ENCODE measurements around the gene TEX13A.
"Not testable (repeated sequence)": the region's sequence is repeated elsewhere in the genome, so short reads cannot be mapped to it uniquely, and the experiment has no call there.

The TEX13A gene

GRCh38 chrX:105220636-105221035 is at the start of gene TEX13A:
Gene TEX13A, minus strand, starts transcription at chrX:105220694. Its CDS starts 297 bp downstream, at chrX:105220397.
- Histone ChIP-seq H3K36me3 (ENCODE audit: insufficient read depth, low read length) (no peaks in the 10 kb centered on the region), H3K9me3 (ENCODE audit: low read length) (no peaks in the 10 kb centered on the region), H3K27me3 (ENCODE audit: control insufficient read depth in 1 of 2, insufficient read depth in 2 of 2, low read length in 2 of 2) (no peaks in the 10 kb centered on the region), H3K27ac (ENCODE audit: low read depth, low read length) (no peak within 1 kb of the TSS), H3K4me3 (ENCODE audit: low read depth in 1 of 2, low read length in 2 of 2) (no peak within 1 kb of the TSS), H3K9ac (ENCODE audit: low read length) (no peak within 1 kb of the TSS), H3K4me1 (ENCODE audit: insufficient read depth, low read length) (no peaks in the 10 kb centered on the region)

- Histone ChIP-seq H3K36me3 (ENCODE audit: insufficient read depth, low read length) (no peaks in the 10 kb centered on the region), H3K4me3 (ENCODE audit: low read depth in 1 of 2, low read length in 2 of 2) (no peak overlapping the region), H3K9me3 (ENCODE audit: low read length) (no peaks in the 10 kb centered on the region), H3K27me3 (ENCODE audit: control insufficient read depth in 1 of 2, insufficient read depth in 2 of 2, low read length in 2 of 2) (no peaks in the 10 kb centered on the region), H3K9ac (ENCODE audit: low read length) (no peak overlapping the region), H3K27ac (ENCODE audit: low read depth, low read length) (no peak overlapping the region), H3K4me1 (ENCODE audit: insufficient read depth, low read length) (no peaks in the 10 kb centered on the region)
Measured at GRCh38 chrX:105269386-105269785, 48.9 kb upstream of the TEX13A start.

GRCh38 chrX:105267167-105267566 is 46.7 kb upstream of the TEX13A start:
- H3K27ac ChIP-seq (ENCODE audit: low read depth, low read length): no peak overlapping the region
- H3K27me3 ChIP-seq (ENCODE audit: control insufficient read depth in 1 of 2, insufficient read depth in 2 of 2, low read length in 2 of 2): no peaks in the 10 kb centered on the region
- H3K36me3 ChIP-seq (ENCODE audit: insufficient read depth, low read length): no peaks in the 10 kb centered on the region
- H3K9me3 ChIP-seq (ENCODE audit: low read length): no peaks in the 10 kb centered on the region
- no peaks in the 10 kb centered on the region for H3K4me1 ChIP-seq (ENCODE audit: insufficient read depth, low read length)
- no peak overlapping the region for H3K9ac ChIP-seq (ENCODE audit: low read length)
- no peak overlapping the region for H3K4me3 ChIP-seq (ENCODE audit: low read depth in 1 of 2, low read length in 2 of 2)

- H3K9me3 ChIP-seq (ENCODE audit: low read length): no peaks in the 10 kb centered on the region
- H3K36me3 ChIP-seq (ENCODE audit: insufficient read depth, low read length): no peaks in the 10 kb centered on the region
Measured at GRCh38 chrX:105266456-105266855, 46.0 kb upstream of the TEX13A start.

GRCh38 chrX:105265093-105265492 is 44.6 kb upstream of the TEX13A start:
- no peak overlapping the region for H3K27ac ChIP-seq (ENCODE audit: low read depth, low read length)
- H3K4me1 ChIP-seq (ENCODE audit: insufficient read depth, low read length): no peaks in the 10 kb centered on the region
- H3K9ac ChIP-seq (ENCODE audit: low read length): no peak overlapping the region
- no peaks in the 10 kb centered on the region for H3K9me3 ChIP-seq (ENCODE audit: low read length)
- H3K36me3 ChIP-seq (ENCODE audit: insufficient read depth, low read length): no peaks in the 10 kb centered on the region
- no peak overlapping the region for H3K4me3 ChIP-seq (ENCODE audit: low read depth in 1 of 2, low read length in 2 of 2)
- H3K27me3 ChIP-seq (ENCODE audit: control insufficient read depth in 1 of 2, insufficient read depth in 2 of 2, low read length in 2 of 2): no peaks in the 10 kb centered on the region

More at GRCh38 chrX:105266456-105266855, 46.0 kb upstream of the TEX13A start:
- H3K4me3 ChIP-seq (ENCODE audit: low read depth in 1 of 2, low read length in 2 of 2): no peak overlapping the region
- no peaks in the 10 kb centered on the region for H3K4me1 ChIP-seq (ENCODE audit: insufficient read depth, low read length)
- no peak overlapping the region for H3K9ac ChIP-seq (ENCODE audit: low read length)
- H3K27me3 ChIP-seq (ENCODE audit: control insufficient read depth in 1 of 2, insufficient read depth in 2 of 2, low read length in 2 of 2): no peaks in the 10 kb centered on the region
- no peak overlapping the region for H3K27ac ChIP-seq (ENCODE audit: low read depth, low read length)

- Histone ChIP-seq H3K36me3 (ENCODE audit: insufficient read depth, low read length) (no peaks in the 10 kb centered on the region), H3K9me3 (ENCODE audit: low read length) (no peaks in the 10 kb centered on the region), H3K4me1 (ENCODE audit: insufficient read depth, low read length) (no peaks in the 10 kb centered on the region), H3K27me3 (ENCODE audit: control insufficient read depth in 1 of 2, insufficient read depth in 2 of 2, low read length in 2 of 2) (no peaks in the 10 kb centered on the region), H3K27ac (ENCODE audit: low read depth, low read length) (no peak overlapping the region), H3K4me3 (ENCODE audit: low read depth in 1 of 2, low read length in 2 of 2) (no peak overlapping the region), H3K9ac (ENCODE audit: low read length) (no peak overlapping the region)
Measured at GRCh38 chrX:105263801-105264200, 43.3 kb upstream of the TEX13A start.

GRCh38 chrX:105263171-105263570 is 42.7 kb upstream of the TEX13A start:
- Histone ChIP-seq H3K36me3 (ENCODE audit: insufficient read depth, low read length) (no peaks in the 10 kb centered on the region), H3K4me3 (ENCODE audit: low read depth in 1 of 2, low read length in 2 of 2) (no peak overlapping the region), H3K27me3 (ENCODE audit: control insufficient read depth in 1 of 2, insufficient read depth in 2 of 2, low read length in 2 of 2) (no peaks in the 10 kb centered on the region), H3K27ac (ENCODE audit: low read depth, low read length) (no peak overlapping the region), H3K9me3 (ENCODE audit: low read length) (no peaks in the 10 kb centered on the region), H3K9ac (ENCODE audit: low read length) (no peak overlapping the region), H3K4me1 (ENCODE audit: insufficient read depth, low read length) (no peaks in the 10 kb centered on the region)

GRCh38 chrX:105260291-105261043 is 40.0 kb upstream of the TEX13A start:
- Histone ChIP-seq H3K36me3 (ENCODE audit: insufficient read depth, low read length) (no peaks in the 10 kb centered on the region), H3K27me3 (ENCODE audit: control insufficient read depth in 1 of 2, insufficient read depth in 2 of 2, low read length in 2 of 2) (no peaks in the 10 kb centered on the region), H3K4me3 (ENCODE audit: low read depth in 1 of 2, low read length in 2 of 2) (no peak overlapping the region), H3K4me1 (ENCODE audit: insufficient read depth, low read length) (no peaks in the 10 kb centered on the region), H3K9ac (ENCODE audit: low read length) (no peak overlapping the region), H3K27ac (ENCODE audit: low read depth, low read length) (no peak overlapping the region), H3K9me3 (ENCODE audit: low read length) (no peaks in the 10 kb centered on the region)

GRCh38 chrX:105241056-105241455 is 20.6 kb upstream of the TEX13A start:
- H3K9me3 ChIP-seq (ENCODE audit: low read length): no peaks in the 10 kb centered on the region
- H3K4me1 ChIP-seq (ENCODE audit: insufficient read depth, low read length): no peaks in the 10 kb centered on the region
- no peaks in the 10 kb centered on the region for H3K36me3 ChIP-seq (ENCODE audit: insufficient read depth, low read length)
- H3K4me3 ChIP-seq (ENCODE audit: low read depth in 1 of 2, low read length in 2 of 2): no peak overlapping the region
- H3K27me3 ChIP-seq (ENCODE audit: control insufficient read depth in 1 of 2, insufficient read depth in 2 of 2, low read length in 2 of 2): no peaks in the 10 kb centered on the region
- no peak overlapping the region for H3K27ac ChIP-seq (ENCODE audit: low read depth, low read length)
- H3K9ac ChIP-seq (ENCODE audit: low read length): no peak overlapping the region

- not testable (repeated sequence) for H3K27ac ChIP-seq (ENCODE audit: low read depth, low read length); H3K9ac ChIP-seq (ENCODE audit: low read length); H3K36me3 ChIP-seq (ENCODE audit: insufficient read depth, low read length); H3K4me3 ChIP-seq (ENCODE audit: low read depth in 1 of 2, low read length in 2 of 2); H3K9me3 ChIP-seq (ENCODE audit: low read length); H3K4me1 ChIP-seq (ENCODE audit: insufficient read depth, low read length); H3K27me3 ChIP-seq (ENCODE audit: control insufficient read depth in 1 of 2, insufficient read depth in 2 of 2, low read length in 2 of 2)
Measured at GRCh38 chrX:105237407-105237806, 16.9 kb upstream of the TEX13A start.

GRCh38 chrX:105229146-105229545 is 8.7 kb upstream of the TEX13A start:
- Histone ChIP-seq H3K9me3 (ENCODE audit: low read length) (no peaks in the 10 kb centered on the region), H3K9ac (ENCODE audit: low read length) (no peak overlapping the region), H3K27me3 (ENCODE audit: control insufficient read depth in 1 of 2, insufficient read depth in 2 of 2, low read length in 2 of 2) (no peaks in the 10 kb centered on the region), H3K36me3 (ENCODE audit: insufficient read depth, low read length) (no peaks in the 10 kb centered on the region), H3K4me1 (ENCODE audit: insufficient read depth, low read length) (no peaks in the 10 kb centered on the region), H3K4me3 (ENCODE audit: low read depth in 1 of 2, low read length in 2 of 2) (no peak overlapping the region), H3K27ac (ENCODE audit: low read depth, low read length) (no peak overlapping the region)

- Histone ChIP-seq H3K4me3 (ENCODE audit: low read depth in 1 of 2, low read length in 2 of 2) (no peak overlapping the region), H3K9ac (ENCODE audit: low read length) (no peak overlapping the region), H3K36me3 (ENCODE audit: insufficient read depth, low read length) (no peaks in the 10 kb centered on the region), H3K4me1 (ENCODE audit: insufficient read depth, low read length) (no peaks in the 10 kb centered on the region), H3K9me3 (ENCODE audit: low read length) (no peaks in the 10 kb centered on the region), H3K27ac (ENCODE audit: low read depth, low read length) (no peak overlapping the region), H3K27me3 (ENCODE audit: control insufficient read depth in 1 of 2, insufficient read depth in 2 of 2, low read length in 2 of 2) (no peaks in the 10 kb centered on the region)
Measured at GRCh38 chrX:105228602-105229001, 8.1 kb upstream of the TEX13A start.
